ENCODE results near the gene RNFT2. TPM values are rescaled to one million over a fixed set of nuclear protein-coding genes. Genes with fewer than 3 reads are reported as not detected.

Gene RNFT2
- total RNA-seq, 1 experiment from 2014 or later = 29.5 TPM

GRCh38 chr12:116807546-116807945 lies 69.4 kb downstream of the RNFT2 start:
- no peak overlapping the region for H3K4me3 Mint-ChIP-seq
- Histone ChIP-seq H3K9ac (ENCODE audit: extremely low read depth, insufficient read length, low read length) (no peak overlapping the region), H3K27me3 (ENCODE audit: insufficient read depth, low read length) (no peaks in the 10 kb centered on the region), H3K18ac (ENCODE audit: insufficient read length, low read depth, low read length) (no peak overlapping the region), H2BK5ac (ENCODE audit: insufficient read length, low read length) (no peak overlapping the region), H4K5ac (ENCODE audit: insufficient read length, low read depth, low read length) (no peak overlapping the region), H4K8ac (replicated peaks; ENCODE audit: insufficient read length, low read depth, low read length) (no peak overlapping the region), H4K91ac (ENCODE audit: insufficient read length, low read depth, low read length) (no peak overlapping the region), H2BK20ac (ENCODE audit: low read depth, low read length, poor library complexity, severe bottlenecking) (no peak overlapping the region), H4K20me1 (ENCODE audit: control insufficient read depth, insufficient read depth, insufficient read length) (no peaks in the 10 kb centered on the region), H2BK120ac (ENCODE audit: low read depth, low read length, poor library complexity, severe bottlenecking) (no peak overlapping the region), H2AK5ac (ENCODE audit: insufficient read length, low read length) (no peak overlapping the region), H3K27ac (ENCODE audit: insufficient read length, low read depth, low read length) (no peak overlapping the region), H3T11ph (ENCODE audit: low read length) (no peak overlapping the region), H3K79me1 (ENCODE audit: insufficient read depth, low read depth, low read length, poor library complexity, severe bottlenecking) (no peaks in the 10 kb centered on the region), H2AFZ (ENCODE audit: low read length) (no peak overlapping the region), H3K4me1 (ENCODE audit: insufficient read depth, low read length) (no peaks in the 10 kb centered on the region), H2BK12ac (ENCODE audit: insufficient read length, low read depth, low read length) (no peak overlapping the region), H3K4me2 (ENCODE audit: insufficient read depth, insufficient read length, low read length) (no peak overlapping the region), H2BK15ac (ENCODE audit: low read depth, low read length) (no peak overlapping the region), H3K79me2 (ENCODE audit: insufficient read depth, low read length) (no peaks in the 10 kb centered on the region), H3K56ac (ENCODE audit: insufficient read length, low read depth, low read length) (no peak overlapping the region), H3K4ac (ENCODE audit: low read depth, low read length) (no peak overlapping the region), H3K23me2 (ENCODE audit: insufficient read length, low read depth, low read length, poor library complexity, severe bottlenecking) (no peaks in the 10 kb centered on the region), H3K23ac (ENCODE audit: insufficient read length, low read depth, low read length) (no peak overlapping the region), H3K9me3 (ENCODE audit: control insufficient read depth, low read depth, low read length) (no peaks in the 10 kb centered on the region), H3K14ac (ENCODE audit: insufficient read depth, low read length) (no peak overlapping the region)
- H3K27me3 Mint-ChIP-seq (ENCODE audit: low read depth) = no peaks in the 10 kb centered on the region
- H3K36me3 Mint-ChIP-seq (ENCODE audit: insufficient read depth in 1 of 3, low read depth in 3 of 3) = peaks cover 4 to 8% (median 5%) of the 10 kb centered on the region in 3 experiments; a peak in 4 of 7 replicates
- WGBS (ENCODE audit: extremely low coverage, insufficient read length, low lambda C conversion rate) = no CpG with 5 or more reads among the region's 6 CpGs
- no peak for DNase-seq
- no peaks in the 10 kb centered on the region for H3K4me1 Mint-ChIP-seq
- peak overlapping the region in 2 of 3 experiments; percentile 9 to 84; a peak in 2 of 7 replicates for H3K27ac Mint-ChIP-seq
- no peak for TF ChIP-seq CTCF (conservative IDR thresholded peaks at IDR 0.05)
- H3K9me3 Mint-ChIP-seq = no peaks in the 10 kb centered on the region

Measured in H9 (cell line).